Ascending aorta (tissue), 2 donors: Measurements from ENCODE around the gene ANKRD30BL. TPM values are rescaled to one million over a fixed set of nuclear protein-coding genes. Genes with fewer than 3 reads are reported as not detected.
"Not testable (repeated sequence)": the region's sequence is repeated elsewhere in the genome, so short reads cannot be mapped to it uniquely, and the experiment has no call there.

Source experiments
- DNase-seq, 2 donors: peaks; one replicate each; pipeline ENCODE4 v3.0.0-alpha.2; 2019; ENCODE audit warnings: low spot score in 2 of 2
- H3K27ac ChIP-seq, 2 donors: fragments of 200-600 bp; sonication (generic); one replicate each; pipeline ENCODE4 v1.5.1; 2016 to 2017; ENCODE audit warnings: mild to moderate bottlenecking in 1 of 2
- H3K27me3 ChIP-seq: fragments of 200-600 bp; sonication (generic); one replicate; pipeline ENCODE4 v1.5.1; 2017
- H3K36me3 ChIP-seq, 2 donors: fragments of 200-600 bp; sonication (generic); one replicate each; pipeline ENCODE4 v1.5.1; 2016
- H3K4me1 ChIP-seq, 2 donors: fragments of 200-600 bp; sonication (generic); one replicate each; pipeline ENCODE4 v1.5.1; 2016 to 2017; ENCODE audit warnings: mild to moderate bottlenecking in 1 of 2
- H3K4me3 ChIP-seq, 2 donors: fragments of 200-600 bp; sonication (generic); one replicate each; pipeline ENCODE4 v1.5.1; 2016 to 2017; ENCODE audit warnings: mild to moderate bottlenecking in 1 of 2
- H3K9me3 ChIP-seq, 2 donors: fragments of 200-600 bp; sonication (generic); one replicate each; pipeline ENCODE4 v1.5.1; 2016
- CTCF ChIP-seq, 3 experiments: fragments of 200-600 bp in 2 of 3; fragments of 450-650 bp in 1 of 3; sonication (generic) in 2 of 3; IDR thresholded peaks; one replicate each; pipeline ENCODE4 v1.5.1; 2016 to 2019; ENCODE audit warnings: antibody characterized with exemption in 3 of 3, mild to moderate bottlenecking in 1 of 3, moderate library complexity in 1 of 3
- intact Hi-C: fragments of 100-400 bp; cut with DNase I; formaldehyde crosslinking; loops from one replicate; pipeline ENCODE4 v1.15.1; 2023
- total RNA-seq: library from RNA; depleted of rRNA; stranded (reverse); fragments of >200 nt; gene quantifications from one replicate; pipeline ENCODE4 v1.1.0, GENCODE V29; 2016

ANKRD30BL gene
- total RNA-seq, result not detected

GRCh38 chr2:132161161-132162124 is at the start of gene ANKRD30BL:
Gene ANKRD30BL, minus strand, starts transcription at chr2:132161952. Its CDS starts 247 bp downstream, at chr2:132161705.
- H3K4me1 ChIP-seq, H3K27me3 ChIP-seq, H3K27ac ChIP-seq, DNase-seq, H3K36me3 ChIP-seq, H3K9me3 ChIP-seq, intact Hi-C loops, H3K4me3 ChIP-seq: not testable (repeated sequence)

GRCh38 chr2:132202866-132203265 is 41.1 kb upstream of the ANKRD30BL start:
- H3K4me3 ChIP-seq, intact Hi-C loops, H3K27ac ChIP-seq, H3K4me1 ChIP-seq, H3K27me3 ChIP-seq, H3K36me3 ChIP-seq, H3K9me3 ChIP-seq, DNase-seq: not testable (repeated sequence)

DNA sequence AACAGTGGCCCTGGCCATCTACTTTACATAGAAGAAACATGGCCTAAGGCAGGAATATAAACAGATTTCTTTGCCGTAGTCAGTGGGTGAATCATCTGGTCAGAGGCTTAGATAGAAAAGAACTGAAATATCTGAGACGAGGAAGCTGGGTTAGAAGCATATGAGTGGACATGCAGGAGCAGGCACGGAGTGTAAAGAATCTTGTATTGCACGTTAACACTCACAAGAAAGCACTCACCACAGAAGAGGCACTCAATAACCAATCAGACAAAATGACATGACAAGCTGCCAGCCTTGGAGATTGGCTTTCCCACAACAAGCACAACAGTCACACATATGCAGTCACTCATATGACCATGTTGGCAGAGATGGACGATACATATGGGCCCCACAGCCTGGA is 31.1 kb upstream of the ANKRD30BL start:
- H3K9me3 ChIP-seq, DNase-seq, intact Hi-C loops, H3K27me3 ChIP-seq, H3K4me1 ChIP-seq, H3K4me3 ChIP-seq, H3K27ac ChIP-seq, H3K36me3 ChIP-seq: not testable (repeated sequence)

DNA sequence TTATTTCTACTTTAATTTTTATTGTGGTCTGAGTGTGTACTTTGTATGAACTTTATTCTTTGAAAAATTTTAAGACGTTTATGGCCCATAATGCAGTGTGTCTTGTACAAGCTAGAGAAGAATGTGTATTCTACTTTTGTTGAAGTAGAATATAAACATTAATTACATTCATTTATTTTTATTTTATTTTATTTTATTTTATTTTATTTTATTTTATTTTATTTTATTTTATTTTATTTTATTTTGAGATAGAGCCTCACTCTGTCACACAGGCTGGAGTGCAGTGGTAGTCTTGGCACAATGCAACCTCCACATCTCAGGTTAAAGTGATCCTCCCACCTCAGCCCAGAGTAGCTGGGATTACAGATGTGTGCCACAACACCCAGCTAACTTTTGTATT is 5.3 kb upstream of the ANKRD30BL start:
- H3K4me3 ChIP-seq, H3K36me3 ChIP-seq, H3K27ac ChIP-seq, H3K4me1 ChIP-seq, H3K9me3 ChIP-seq, H3K27me3 ChIP-seq, DNase-seq, intact Hi-C loops: not testable (repeated sequence)

GRCh38 chr2:132162125-132162660 is 441 bp upstream of the ANKRD30BL start:
- intact Hi-C loops, H3K4me3 ChIP-seq, H3K9me3 ChIP-seq, H3K27me3 ChIP-seq, DNase-seq, H3K4me1 ChIP-seq, H3K27ac ChIP-seq, H3K36me3 ChIP-seq: not testable (repeated sequence)

GRCh38 chr2:132146774-132147173 is 15.0 kb downstream of the ANKRD30BL start:
- peak in 1 of 2 donors; percentile 65 for DNase-seq
- H3K4me3 ChIP-seq, H3K36me3 ChIP-seq, H3K9me3 ChIP-seq, intact Hi-C loops, H3K27me3 ChIP-seq, H3K27ac ChIP-seq, H3K4me1 ChIP-seq: not testable (repeated sequence)
- TF ChIP-seq CTCF (IDR thresholded peaks at IDR 0.05), result peak in 2 of 3 experiments; percentile 36 to 50
